DMS 273 treated with DMSO at 0.1 percent for 48 hours (cell line): ENCODE data around the gene USP10.

Experiments
- DNase-seq: peaks from one replicate; lab custom pipeline; 2025; lab: John Stamatoyannopoulos, UW

USP10 gene, protein sequence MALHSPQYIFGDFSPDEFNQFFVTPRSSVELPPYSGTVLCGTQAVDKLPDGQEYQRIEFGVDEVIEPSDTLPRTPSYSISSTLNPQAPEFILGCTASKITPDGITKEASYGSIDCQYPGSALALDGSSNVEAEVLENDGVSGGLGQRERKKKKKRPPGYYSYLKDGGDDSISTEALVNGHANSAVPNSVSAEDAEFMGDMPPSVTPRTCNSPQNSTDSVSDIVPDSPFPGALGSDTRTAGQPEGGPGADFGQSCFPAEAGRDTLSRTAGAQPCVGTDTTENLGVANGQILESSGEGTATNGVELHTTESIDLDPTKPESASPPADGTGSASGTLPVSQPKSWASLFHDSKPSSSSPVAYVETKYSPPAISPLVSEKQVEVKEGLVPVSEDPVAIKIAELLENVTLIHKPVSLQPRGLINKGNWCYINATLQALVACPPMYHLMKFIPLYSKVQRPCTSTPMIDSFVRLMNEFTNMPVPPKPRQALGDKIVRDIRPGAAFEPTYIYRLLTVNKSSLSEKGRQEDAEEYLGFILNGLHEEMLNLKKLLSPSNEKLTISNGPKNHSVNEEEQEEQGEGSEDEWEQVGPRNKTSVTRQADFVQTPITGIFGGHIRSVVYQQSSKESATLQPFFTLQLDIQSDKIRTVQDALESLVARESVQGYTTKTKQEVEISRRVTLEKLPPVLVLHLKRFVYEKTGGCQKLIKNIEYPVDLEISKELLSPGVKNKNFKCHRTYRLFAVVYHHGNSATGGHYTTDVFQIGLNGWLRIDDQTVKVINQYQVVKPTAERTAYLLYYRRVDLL

DNA sequence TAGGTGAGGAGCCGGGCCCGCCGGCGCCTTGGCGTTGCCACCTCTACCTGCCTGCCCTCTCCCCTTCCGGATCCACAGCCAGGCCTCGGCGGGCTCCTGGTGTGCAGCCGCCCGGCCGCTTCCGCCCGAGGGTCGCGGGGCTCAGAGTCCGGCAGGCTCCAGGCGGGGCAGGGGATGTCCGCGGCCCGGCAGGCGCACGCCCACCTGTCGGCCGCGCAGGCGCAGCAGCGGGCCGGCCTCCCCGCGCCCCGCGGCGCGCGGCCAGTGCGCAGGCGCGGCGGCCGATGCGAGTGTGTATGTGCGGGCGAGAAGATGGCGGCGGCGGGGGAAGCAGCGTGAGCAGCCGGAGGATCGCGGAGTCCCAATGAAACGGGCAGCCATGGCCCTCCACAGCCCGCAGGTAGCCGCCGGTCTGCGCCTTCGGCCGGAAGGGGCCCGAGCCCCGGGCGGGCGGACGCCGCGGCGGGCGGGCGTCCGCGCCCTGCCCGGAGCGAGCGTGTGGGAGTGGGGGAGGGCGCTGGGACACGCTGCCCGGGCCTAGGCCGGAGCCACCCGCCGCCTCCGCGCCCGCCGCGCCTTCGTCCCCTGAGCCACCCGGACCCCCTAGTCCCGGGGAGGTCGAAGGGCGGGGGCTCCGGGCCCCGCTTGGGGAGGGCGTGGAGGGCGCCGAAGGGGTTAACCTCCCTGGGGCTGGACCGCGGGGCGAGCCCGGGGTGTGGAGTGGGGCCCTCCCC is at the start of gene USP10:
USP10 (plus strand) TSS at position 289 of the 734 bp plus-strand sequence; CDS start at position 380, 91 bp downstream.
- peak; percentile 24 for DNase-seq

DNA sequence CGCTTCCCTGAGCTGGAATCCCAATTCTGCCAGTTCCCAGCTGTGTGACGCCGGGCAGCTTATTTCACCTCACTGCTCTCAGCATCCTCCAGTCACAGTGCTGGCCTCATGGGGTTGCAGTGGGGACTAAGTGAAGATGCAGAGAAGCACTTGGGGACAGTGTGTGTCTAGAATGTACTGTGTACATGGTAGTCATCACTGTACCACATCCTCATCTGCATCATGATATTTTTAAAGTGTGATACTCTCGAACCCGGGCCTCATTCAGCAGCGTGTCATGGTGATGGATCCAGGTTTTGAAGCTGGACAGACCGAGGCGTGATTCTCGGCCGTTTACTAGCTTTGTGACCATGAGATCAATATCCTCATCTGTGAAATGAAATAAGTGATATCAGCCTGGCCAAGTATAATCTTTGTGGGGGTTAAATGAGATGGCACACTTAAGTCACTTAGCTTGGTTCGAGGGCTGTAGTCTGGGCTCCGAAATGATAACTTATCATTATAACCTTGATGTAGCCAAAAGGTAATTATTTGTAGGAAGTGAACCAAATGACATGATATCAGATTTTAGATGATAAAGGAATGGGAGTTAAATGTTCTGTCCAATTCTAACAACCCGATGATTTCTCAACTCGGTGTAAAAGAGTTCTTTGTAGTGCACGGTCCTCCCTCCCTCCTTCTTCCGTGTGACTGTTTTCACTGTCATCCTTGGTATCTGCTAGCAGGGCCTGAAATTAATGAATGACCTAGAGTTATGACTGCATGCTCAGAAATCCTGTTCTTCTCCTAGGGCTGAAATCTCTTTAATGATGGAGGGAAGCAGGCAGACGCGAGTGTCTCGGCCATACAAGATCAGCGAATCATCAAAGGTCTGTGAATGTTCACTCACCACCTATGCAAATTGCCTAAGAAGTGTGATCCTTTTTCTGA is 49.5 kb upstream of the USP10 start:
- DNase-seq = no peak

DNA sequence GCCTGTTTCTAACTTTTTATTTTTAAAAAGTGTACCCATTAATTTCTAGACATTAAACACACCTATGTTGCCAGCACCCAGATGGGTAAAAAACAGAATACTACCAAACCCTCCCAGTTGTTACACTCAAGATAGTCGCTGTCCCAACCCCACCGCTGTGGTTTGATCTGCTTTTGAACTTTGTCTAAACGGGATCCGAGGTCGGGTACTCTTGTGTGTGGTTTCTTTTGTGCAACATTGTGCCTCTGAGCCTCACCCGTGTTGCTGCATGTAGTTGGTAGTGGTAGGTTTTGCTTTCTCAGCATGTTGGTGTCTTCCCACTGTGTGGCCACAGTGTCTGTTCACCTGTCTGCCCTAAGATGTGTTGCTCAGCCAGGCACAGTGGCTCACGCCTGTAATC is 47.2 kb upstream of the USP10 start:
- DNase-seq = no peak

DNA sequence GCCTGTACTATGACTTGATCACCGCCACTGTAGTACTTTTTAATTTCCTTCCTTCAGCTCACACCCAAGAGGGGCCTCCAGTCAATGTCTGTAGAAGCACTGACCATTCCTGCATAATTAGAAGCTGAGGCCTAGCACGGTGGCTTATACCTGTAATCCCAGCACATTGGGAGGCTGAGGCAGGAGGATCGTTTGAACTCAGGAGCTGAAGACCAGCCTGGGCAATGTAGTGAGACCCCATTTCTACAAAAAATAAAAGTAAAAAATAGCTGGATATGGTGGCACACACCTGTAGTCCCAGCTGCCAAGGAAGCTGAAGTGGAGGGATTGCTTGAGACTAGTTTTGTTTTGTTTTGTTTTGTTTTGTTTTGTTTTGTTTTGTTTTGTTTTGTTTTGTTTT is 45.6 kb upstream of the USP10 start:
- DNase-seq = no peak

DNA sequence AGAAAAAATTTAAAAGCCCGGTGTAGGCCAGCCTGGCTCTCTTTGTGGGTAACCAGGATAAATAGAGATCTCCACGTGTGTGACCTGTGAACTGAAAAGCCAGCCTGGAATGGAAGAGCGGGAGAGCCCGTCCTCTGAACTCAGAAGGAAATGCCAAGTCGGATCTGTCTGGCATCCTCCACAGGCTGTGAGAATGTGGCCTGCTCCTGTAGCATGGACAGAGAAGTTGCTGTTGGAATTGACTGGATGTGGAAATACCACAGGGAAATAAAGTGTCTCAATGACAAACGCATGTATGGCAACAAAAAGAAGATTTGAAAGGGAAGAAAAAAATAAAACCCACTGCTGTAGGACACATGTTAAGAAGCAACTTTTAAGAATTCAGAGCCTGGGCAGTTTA is 44.8 kb upstream of the USP10 start:
- no peak for DNase-seq

DNA sequence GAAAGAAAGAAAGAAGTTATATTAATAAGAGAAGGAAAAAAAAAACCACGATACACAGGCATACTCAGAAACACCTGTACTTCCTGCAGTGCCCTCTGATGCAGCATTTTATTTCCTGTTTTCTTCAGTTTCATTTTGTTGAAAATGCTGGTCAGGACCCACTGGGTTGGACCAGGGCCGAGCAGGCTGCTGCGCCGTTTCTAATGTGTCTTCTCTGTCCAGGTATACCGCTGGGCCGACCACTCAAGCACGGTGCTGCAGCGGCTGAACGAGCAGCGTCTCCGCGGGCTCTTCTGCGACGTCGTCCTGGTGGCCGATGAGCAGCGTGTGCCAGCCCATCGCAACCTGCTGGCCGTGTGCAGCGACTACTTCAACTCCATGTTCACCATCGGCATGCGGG is 43.2 kb upstream of the USP10 start:
- DNase-seq = no peak

DNA sequence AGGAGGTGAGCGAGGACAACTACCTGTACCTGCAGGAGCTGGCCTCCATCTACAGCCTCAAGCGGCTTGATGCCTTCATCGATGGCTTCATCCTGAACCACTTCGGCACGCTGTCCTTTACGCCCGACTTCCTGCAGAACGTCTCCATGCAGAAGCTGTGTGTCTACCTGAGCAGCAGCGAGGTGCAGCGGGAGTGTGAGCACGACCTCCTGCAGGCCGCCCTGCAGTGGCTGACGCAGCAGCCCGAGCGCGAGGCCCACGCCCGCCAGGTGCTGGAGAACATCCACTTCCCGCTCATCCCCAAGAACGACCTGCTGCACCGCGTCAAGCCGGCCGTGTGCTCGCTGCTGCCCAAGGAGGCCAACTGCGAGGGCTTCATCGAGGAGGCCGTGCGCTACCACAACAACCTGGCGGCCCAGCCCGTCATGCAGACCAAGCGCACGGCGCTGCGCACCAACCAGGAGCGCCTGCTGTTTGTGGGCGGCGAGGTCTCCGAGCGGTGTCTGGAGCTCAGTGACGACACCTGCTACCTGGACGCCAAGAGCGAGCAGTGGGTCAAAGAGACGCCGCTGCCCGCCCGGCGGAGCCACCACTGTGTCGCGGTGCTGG is 42.5 kb upstream of the USP10 start:
- DNase-seq = no peak

DNA sequence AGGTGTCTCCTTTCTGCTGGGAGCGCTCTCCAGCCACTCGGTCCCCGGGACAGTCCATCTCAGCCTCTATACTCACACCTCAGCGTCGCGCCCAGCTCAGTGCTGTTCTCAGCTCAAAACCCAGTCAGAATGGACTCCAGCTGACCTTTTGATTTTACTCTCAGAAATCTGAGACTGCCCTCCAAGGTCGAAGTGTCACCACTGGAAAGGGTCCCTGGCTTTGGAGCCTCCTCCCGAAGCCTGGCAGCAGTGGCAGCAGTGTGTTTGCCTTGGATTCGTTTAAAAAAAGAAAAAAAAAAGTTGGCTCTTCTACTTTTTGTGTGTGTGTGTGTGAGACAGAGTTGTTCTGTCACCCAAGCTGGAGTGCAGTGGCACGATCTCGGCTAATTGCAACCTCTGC is 41.1 kb upstream of the USP10 start:
- no peak for DNase-seq

DNA sequence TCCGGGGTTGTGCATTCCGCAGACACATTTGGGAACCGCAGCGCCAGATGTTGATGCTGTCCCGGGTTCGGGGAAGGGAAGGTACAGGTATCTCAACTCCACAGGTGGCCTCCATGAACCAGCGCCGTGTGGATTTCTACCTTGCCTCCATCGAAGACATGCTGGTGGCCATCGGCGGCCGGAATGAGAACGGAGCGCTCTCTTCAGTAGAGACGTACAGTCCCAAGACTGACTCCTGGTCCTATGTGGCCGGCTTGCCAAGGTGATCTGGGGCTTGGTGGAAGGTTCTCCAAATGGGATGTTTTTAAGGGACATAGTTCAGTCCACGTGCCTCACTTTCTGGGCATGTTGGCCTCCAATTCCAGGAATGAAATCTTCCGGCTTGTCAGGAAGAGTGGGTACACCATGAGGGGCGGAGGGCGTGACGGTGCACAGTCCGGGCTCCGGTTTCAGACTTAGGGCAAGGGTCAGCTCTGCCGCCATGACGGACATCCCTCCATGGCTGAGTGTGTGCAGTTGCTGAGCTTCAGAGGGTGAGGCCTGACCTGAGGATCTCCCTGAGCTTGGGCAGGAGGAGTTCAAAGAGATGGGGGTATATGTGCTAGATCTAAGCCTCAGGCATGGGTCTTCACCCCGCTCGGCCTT is 40.0 kb upstream of the USP10 start:
- DNase-seq = no peak

DNA sequence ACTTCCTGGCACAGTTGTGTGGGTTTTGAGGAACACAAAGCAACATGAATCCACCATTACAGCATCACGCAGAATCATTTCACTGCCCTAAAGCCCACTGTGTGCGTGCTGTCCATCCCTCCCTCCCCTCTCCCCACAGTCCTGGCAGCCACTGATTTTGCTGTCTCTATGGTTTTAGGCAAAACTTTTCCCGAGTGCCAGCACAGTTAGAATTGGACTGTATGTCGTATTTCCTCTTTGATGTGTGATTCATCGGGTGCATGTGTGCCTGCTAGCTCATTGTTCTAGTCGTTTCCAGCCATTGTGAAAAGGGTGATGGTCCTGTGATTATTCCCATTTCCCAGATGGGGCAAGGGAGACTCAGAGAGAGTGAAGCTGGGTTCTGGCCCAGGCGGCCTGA is 38.8 kb upstream of the USP10 start:
- no peak for DNase-seq

DNA sequence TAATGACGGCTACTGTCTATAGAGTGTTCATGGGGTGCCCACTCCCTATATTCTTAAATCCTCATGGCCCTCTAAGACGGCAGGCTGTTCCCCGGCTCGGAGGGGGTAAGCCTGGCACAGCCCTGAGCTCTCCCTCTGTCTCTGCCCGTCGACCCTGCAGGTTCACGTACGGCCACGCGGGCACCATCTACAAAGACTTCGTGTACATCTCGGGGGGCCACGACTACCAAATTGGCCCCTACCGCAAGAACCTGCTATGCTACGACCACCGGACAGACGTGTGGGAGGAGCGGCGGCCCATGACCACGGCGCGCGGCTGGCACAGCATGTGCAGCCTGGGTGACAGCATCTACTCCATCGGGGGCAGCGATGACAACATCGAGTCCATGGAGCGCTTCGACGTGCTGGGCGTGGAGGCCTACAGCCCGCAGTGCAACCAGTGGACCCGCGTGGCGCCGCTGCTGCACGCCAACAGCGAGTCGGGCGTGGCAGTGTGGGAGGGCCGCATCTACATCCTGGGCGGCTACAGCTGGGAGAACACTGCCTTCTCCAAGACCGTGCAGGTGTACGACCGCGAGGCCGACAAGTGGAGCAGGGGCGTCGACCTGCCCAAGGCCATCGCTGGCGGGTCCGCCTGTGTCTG is 38.3 kb upstream of the USP10 start:
- no peak for DNase-seq

DNA sequence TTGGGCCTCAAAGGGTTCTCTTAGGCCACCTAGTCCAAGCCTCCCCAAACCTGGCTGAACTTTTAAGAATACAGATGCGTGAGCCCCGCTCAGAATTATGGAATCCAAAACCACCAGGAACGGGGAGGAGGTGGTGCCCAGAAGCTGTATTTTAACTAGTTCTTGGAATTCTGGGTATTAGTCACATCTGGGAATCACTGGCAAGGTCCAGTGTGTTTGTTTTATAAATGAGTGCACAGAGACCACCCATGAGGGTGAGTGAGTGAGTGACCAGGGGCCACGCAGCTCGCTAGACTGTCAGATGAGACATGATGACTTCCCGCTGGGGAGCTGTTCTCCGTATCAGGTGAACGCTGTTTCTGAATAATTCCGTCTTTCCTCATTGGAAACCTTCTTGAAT is 37.3 kb upstream of the USP10 start:
- DNase-seq = no peak

DNA sequence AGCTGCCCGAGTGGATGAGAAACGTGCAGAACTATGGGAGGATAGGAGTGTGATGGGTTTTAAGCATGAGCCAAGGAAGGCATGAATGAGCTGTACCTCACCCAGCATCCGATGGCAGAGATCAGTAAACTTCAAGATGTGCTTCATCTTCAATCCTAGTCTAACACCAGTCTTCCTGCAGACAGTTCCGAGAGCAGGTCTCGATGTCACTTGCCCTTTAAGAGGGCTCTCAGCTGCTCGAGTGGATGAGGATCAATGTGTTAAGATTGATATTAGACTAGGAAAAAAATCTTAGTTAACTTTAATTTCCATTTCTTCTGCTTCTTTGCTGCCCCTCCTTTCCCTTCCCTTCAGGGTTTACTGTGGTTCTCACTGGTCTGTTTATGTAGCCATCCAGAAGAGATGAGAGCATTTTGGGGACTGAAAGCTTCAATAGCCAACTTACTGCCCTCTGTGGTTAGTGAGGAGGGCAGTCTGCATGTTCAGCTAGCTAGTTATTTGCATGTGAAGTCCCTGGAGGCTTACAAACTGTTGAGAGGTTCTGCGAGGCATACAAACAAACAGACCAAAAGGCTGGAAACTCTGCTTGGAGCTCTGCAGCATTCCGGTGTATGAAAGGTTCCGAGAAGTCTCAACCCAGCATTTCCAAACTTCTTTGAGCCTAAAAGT is 36.2 kb upstream of the USP10 start:
- no peak for DNase-seq

DNA sequence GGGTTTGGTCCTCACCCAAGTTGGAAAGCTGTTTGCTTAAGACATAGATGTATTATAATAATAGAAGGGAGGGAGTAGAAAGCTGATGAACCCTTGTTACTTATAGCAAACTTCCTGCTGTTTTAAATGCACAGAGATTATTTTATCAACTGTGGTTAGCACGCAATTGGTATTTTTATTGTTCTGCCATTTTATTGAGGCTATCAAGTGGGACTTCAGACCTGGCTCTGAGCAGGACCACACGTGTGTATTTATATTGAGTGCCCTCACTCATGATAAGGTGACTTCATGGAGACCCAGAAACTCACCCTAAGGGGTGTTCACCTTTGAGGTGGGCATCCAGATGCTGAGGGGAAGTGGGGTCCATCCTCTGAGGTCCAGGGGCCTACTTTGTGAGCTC is 34.4 kb upstream of the USP10 start:
- DNase-seq = no peak

DNA sequence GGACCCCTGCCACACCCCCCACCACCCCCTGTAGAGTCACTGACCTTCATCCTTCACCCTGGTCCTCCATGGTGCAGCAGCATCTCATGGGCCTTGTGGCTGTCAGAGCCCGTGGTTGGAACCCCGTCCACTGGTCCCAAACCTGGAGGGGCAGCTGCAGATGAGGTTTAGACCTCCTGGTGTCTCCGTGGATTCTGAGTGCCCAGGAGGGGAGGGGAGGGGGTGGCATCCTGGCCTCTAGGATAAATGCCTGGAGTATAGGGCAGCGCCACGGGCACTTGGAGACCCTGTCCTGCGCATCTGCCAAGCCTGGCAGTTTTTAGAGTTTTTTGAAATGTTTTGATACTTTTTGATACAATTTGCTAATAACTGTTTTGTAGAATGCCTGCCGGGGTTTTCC is 34.0 kb upstream of the USP10 start:
- DNase-seq = no peak

DNA sequence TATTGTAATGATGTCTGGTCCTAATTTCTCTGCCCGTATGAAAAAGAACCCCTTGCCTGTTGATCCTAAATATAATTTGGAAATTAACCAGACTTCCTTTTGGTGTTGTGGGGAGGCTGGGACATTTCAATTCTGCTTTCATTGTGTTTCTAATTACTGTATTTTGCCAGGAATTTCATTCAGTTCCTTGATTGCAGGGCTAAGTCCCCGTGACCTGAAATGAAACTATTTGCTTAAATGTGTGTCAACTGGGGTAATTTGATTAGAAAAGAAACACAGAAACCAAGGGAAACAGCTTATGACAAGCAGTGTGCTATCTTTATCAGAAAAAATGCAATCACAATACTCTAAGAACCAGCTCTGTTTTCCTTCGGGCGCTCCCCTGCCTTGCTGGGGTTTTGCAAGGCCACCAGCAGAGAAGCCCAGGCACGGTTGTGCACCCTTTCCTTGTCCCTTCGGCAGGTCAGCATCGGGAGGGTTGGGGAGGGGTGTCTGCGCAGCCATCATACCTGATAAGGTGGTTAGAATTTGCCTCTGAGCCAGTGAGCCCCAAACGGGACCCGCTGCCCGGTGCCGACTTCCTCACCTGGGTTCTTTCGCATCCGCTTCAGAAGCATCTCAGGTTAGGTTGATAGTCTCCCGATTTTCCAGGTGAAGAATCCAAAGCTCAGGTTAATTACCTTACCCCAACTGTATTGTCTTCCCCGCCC is 32.0 kb upstream of the USP10 start:
- no peak for DNase-seq

DNA sequence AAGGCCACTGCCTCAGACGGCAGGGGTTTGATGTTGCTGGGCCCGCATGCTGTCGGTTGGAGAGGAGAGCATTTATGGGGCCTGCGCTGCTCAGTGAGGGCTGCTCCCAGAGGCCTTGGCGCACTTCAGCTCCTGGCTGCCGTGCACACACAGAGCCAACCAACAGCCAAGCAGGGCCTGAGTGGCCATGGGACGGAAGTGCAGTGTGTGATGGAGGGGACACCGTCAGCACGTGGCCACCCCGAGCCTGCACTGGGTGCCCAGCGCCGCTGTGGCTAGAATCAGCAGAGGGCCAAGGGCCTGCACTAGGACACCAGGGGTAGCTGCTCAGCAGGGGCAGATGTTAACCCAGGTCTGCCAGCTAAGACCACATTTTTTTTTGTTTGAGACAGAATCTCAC is 29.7 kb upstream of the USP10 start:
- no peak for DNase-seq

DNA sequence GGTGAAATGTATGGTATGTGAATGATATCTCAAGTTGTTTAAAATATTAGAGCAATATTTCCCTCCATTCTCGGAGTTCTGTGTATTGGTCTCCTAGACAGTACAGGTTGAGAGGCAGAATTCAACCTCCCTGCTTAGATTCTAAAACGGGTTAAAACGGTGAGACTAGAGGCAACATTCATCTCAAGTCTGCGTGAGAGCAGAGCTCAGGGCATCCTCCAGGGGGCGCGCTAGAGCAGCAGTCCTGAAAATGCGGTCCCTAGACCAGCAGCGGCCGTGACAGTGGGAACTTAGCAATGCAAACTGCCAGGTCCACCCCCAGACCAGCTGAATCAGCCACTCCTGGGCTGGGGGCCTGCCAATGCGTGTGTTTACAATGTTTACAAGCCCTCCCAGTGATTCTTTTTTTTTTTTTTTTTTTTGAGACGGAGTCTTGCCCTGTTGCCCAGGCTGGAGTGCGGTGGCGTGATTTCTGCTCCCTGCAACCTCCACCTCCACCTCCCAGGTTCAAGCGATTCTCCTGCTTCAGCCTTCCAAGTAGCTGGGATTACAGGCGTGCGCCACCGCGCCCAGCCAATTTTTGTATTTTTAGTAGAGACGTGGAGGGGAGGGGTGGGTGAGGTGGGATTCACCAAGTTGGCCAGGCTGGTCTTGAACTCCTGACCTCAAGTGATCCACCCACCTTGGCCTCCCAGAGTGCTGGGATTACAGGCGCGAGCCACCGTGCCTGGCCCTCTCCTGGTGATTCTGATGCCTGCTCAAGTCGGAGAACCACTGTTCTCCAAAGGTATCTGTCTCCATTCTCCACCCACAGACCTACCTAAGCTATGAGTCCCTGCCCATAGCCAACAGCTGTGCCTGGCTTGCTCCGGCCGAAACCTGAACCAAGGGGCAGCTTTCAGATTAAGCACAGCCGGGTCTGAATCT is 27.3 kb upstream of the USP10 start:
- DNase-seq = no peak
